ENCODE data around the gene COL20A1. TPM values are rescaled to one million over a fixed set of nuclear protein-coding genes. Genes with fewer than 3 reads are reported as not detected.
"Not testable (repeated sequence)": the region's sequence is repeated elsewhere in the genome, so short reads cannot be mapped to it uniquely, and the experiment has no call there.

Gene COL20A1
- total and polyA plus RNA-seq, 4 donors = 0.06 to 0.09 TPM; not detected in 2

GRCh38 chr20:63337786-63338420 lies 44.9 kb downstream of the COL20A1 start:
- Histone ChIP-seq H3K4me3 (no peak overlapping the region), H3K27ac (ENCODE audit: low read depth in 1 of 2, low read length in 1 of 2) (no peak overlapping the region), H3K36me3 (ENCODE audit: control insufficient read depth in 4 of 4, insufficient read depth in 4 of 4, low read length in 4 of 4) (no peaks in the 10 kb centered on the region), H3K4me1 (ENCODE audit: control insufficient read depth in 5 of 5, insufficient read depth in 5 of 5, low read length in 5 of 5) (no peaks in the 10 kb centered on the region), H3K9ac (ENCODE audit: insufficient read depth in 1 of 2, low read length in 2 of 2) (no peak overlapping the region), H3K9me3 (ENCODE audit: control insufficient read depth in 4 of 4, insufficient read depth in 3 of 4, low read length in 3 of 4) (peaks cover 0 to 6% (median 0%) of the 10 kb centered on the region in 4 donors), H3K27me3 (ENCODE audit: control insufficient read depth in 3 of 3, insufficient read depth in 3 of 3, low read length in 2 of 3) (peaks cover 0 to 19% (median 0%) of the 10 kb centered on the region in 3 donors)
- DNase-seq (no peak), ATAC-seq (ENCODE audit: insufficient read depth, low FRiP score) (no peak)
- WGBS, 2 donors = 72 to 77% methylated on average over 12 of the region's 12 CpGs
- no peak for TF ChIP-seq CTCF (IDR thresholded peaks at IDR 0.05; ENCODE audit: control extremely low read depth, extremely low read depth)

GRCh38 chr20:63339154-63340094 lies 46.4 kb downstream of the COL20A1 start:
- H3K36me3 ChIP-seq (ENCODE audit: control insufficient read depth in 4 of 4, insufficient read depth in 4 of 4, low read length in 4 of 4); H3K9ac ChIP-seq (ENCODE audit: insufficient read depth in 1 of 2, low read length in 2 of 2); H3K9me3 ChIP-seq (ENCODE audit: control insufficient read depth in 4 of 4, insufficient read depth in 3 of 4, low read length in 3 of 4); H3K27ac ChIP-seq (ENCODE audit: low read depth in 1 of 2, low read length in 1 of 2); ATAC-seq (ENCODE audit: insufficient read depth, low FRiP score); DNase-seq; H3K4me3 ChIP-seq: not testable (repeated sequence)
- Histone ChIP-seq H3K4me1 (ENCODE audit: control insufficient read depth in 5 of 5, insufficient read depth in 5 of 5, low read length in 5 of 5) (peaks cover 0 to 12% (median 0%) of the 10 kb centered on the region in 5 donors), H3K27me3 (ENCODE audit: control insufficient read depth in 3 of 3, insufficient read depth in 3 of 3, low read length in 2 of 3) (peaks cover 0 to 23% (median 0%) of the 10 kb centered on the region in 3 donors)
- WGBS, 2 donors = 48 to 61% methylated on average over 14 of the region's 14 CpGs

- H3K36me3 ChIP-seq (ENCODE audit: control insufficient read depth in 4 of 4, insufficient read depth in 4 of 4, low read length in 4 of 4); H3K27ac ChIP-seq (ENCODE audit: low read depth in 1 of 2, low read length in 1 of 2); H3K4me3 ChIP-seq; DNase-seq; H3K9ac ChIP-seq (ENCODE audit: insufficient read depth in 1 of 2, low read length in 2 of 2); H3K9me3 ChIP-seq (ENCODE audit: control insufficient read depth in 4 of 4, insufficient read depth in 3 of 4, low read length in 3 of 4); ATAC-seq (ENCODE audit: insufficient read depth, low FRiP score): not testable (repeated sequence)
- peaks cover 0 to 23% (median 2%) of the 10 kb centered on the region in 3 donors for H3K27me3 ChIP-seq (ENCODE audit: control insufficient read depth in 3 of 3, insufficient read depth in 3 of 3, low read length in 2 of 3)
- H3K4me1 ChIP-seq (ENCODE audit: control insufficient read depth in 5 of 5, insufficient read depth in 5 of 5, low read length in 5 of 5) = peaks cover 0 to 20% (median 0%) of the 10 kb centered on the region in 5 donors
- 50 to 61% methylated on average over 10 of the region's 10 CpGs for WGBS, 2 donors
Observed at GRCh38 chr20:63340158-63340688, 47.2 kb downstream of the COL20A1 start.

GRCh38 chr20:63342561-63343459 lies 49.8 kb downstream of the COL20A1 start:
- WGBS, 2 donors = 89 to 93% methylated on average over 59 of the region's 59 CpGs
- Histone ChIP-seq H3K4me3 (no peak overlapping the region), H3K27me3 (ENCODE audit: control insufficient read depth in 3 of 3, insufficient read depth in 3 of 3, low read length in 2 of 3) (peaks cover 0 to 13% (median 4%) of the 10 kb centered on the region in 3 donors), H3K9me3 (ENCODE audit: control insufficient read depth in 4 of 4, insufficient read depth in 3 of 4, low read length in 3 of 4) (no peaks in the 10 kb centered on the region), H3K4me1 (ENCODE audit: control insufficient read depth in 5 of 5, insufficient read depth in 5 of 5, low read length in 5 of 5) (peaks cover 0 to 46% (median 3%) of the 10 kb centered on the region in 5 donors), H3K9ac (ENCODE audit: insufficient read depth in 1 of 2, low read length in 2 of 2) (no peak overlapping the region), H3K27ac (ENCODE audit: low read depth in 1 of 2, low read length in 1 of 2) (no peak overlapping the region), H3K36me3 (ENCODE audit: control insufficient read depth in 4 of 4, insufficient read depth in 4 of 4, low read length in 4 of 4) (no peaks in the 10 kb centered on the region)
- ATAC-seq (ENCODE audit: insufficient read depth, low FRiP score) = no peak
- TF ChIP-seq CTCF (IDR thresholded peaks at IDR 0.05; ENCODE audit: control extremely low read depth, extremely low read depth) = no peak
- DNase-seq = no peak
